Ishikawa (cell line): ENCODE data around the gene SMARCE1.

Source experiments
- CEBPB ChIP-seq: IDR thresholded peaks from 2 replicates; pipeline ENCODE4 v1.6.1; 2012
- CREB1 ChIP-seq: IDR thresholded peaks from 2 replicates; pipeline ENCODE4 v1.6.1; 2012; ENCODE audit warnings: low read depth
- EGR1 ChIP-seq: IDR thresholded peaks from 2 replicates; pipeline ENCODE4 v1.6.1; 2012
- EP300 ChIP-seq: IDR thresholded peaks from 2 replicates; pipeline ENCODE4 v1.6.1; 2012; ENCODE audit warnings: borderline replicate concordance
- FOXM1 ChIP-seq: IDR thresholded peaks from 2 replicates; pipeline ENCODE4 v1.6.1; 2012; ENCODE audit warnings: low read depth, borderline replicate concordance
- MAX ChIP-seq: IDR thresholded peaks from 2 replicates; pipeline ENCODE4 v1.6.1; 2012
- NFIC ChIP-seq: IDR thresholded peaks from 2 replicates; pipeline ENCODE4 v1.6.1; 2012
- RAD21 ChIP-seq: IDR thresholded peaks from 2 replicates; pipeline ENCODE4 v1.6.1; 2012; ENCODE audit warnings: low read depth
- REST ChIP-seq: IDR thresholded peaks from 2 replicates; pipeline ENCODE4 v1.6.1; 2012; ENCODE audit warnings: low read depth, mild to moderate bottlenecking
- TAF1 ChIP-seq: IDR thresholded peaks from 2 replicates; pipeline ENCODE4 v1.6.1; 2012; ENCODE audit warnings: low read depth, mild to moderate bottlenecking
- TCF12 ChIP-seq: IDR thresholded peaks from 2 replicates; pipeline ENCODE4 v1.6.1; 2012; ENCODE audit warnings: low read depth
- TEAD4 ChIP-seq: IDR thresholded peaks from 2 replicates; pipeline ENCODE4 v1.6.1; 2012
- USF1 ChIP-seq: IDR thresholded peaks from 2 replicates; pipeline ENCODE4 v1.6.1; 2012
- YY1 ChIP-seq: IDR thresholded peaks from 2 replicates; pipeline ENCODE4 v1.6.1; 2012; ENCODE audit warnings: low read depth
- ZBTB7A ChIP-seq: IDR thresholded peaks from 2 replicates; pipeline ENCODE4 v1.6.1; 2012; ENCODE audit warnings: low read depth

SMARCE1 gene

GRCh38 chr17:40637931-40638330, 9.7 kb downstream of the SMARCE1 start:
- TF ChIP-seq YY1 (no peak), EGR1 (no peak), TEAD4 (no peak), ZBTB7A (no peak), NFIC (no peak), USF1 (no peak), REST (no peak), FOXM1 (no peak), CEBPB (no peak), MAX (no peak), EP300 (no peak), CREB1 (no peak), RAD21 (no peak), TCF12 (no peak), TAF1 (no peak)

- TF ChIP-seq REST (no peak), EGR1 (no peak), TEAD4 (no peak), NFIC (no peak)
Observed at GRCh38 chr17:40633871-40634270, 13.7 kb downstream of the SMARCE1 start.

- TF ChIP-seq YY1 (no peak), EP300 (no peak), NFIC (no peak), REST (no peak), EGR1 (no peak), ZBTB7A (no peak), RAD21 (no peak), USF1 (no peak), TCF12 (no peak)
Observed at GRCh38 chr17:40632216-40632615, 15.4 kb downstream of the SMARCE1 start.

- TF ChIP-seq RAD21 (no peak), CREB1 (no peak), TAF1 (no peak), EP300 (no peak), EGR1 (no peak), FOXM1 (no peak), CEBPB (no peak), ZBTB7A (no peak), USF1 (no peak), REST (no peak), YY1 (no peak), TCF12 (no peak), MAX (no peak), NFIC (no peak), TEAD4 (no peak)
Observed at GRCh38 chr17:40629842-40630241, 17.8 kb downstream of the SMARCE1 start.
